OCI-LY7 (cell line): ENCODE results near the gene DISP1. TPM values are rescaled to one million over a fixed set of nuclear protein-coding genes. Genes with fewer than 3 reads are reported as not detected.

Experiments
- BruUV-seq: library from RNA; stranded (reverse); fragments of 400-500 nt; replicated peaks from 2 replicates; lab custom pipeline; 2021; lab: Mats Ljungman, UMichigan
- CTCF ChIA-PET: fragments of 300-600 bp; sonication (Branson Sonifier 250); formaldehyde crosslinking; loops from one replicate; lab custom pipeline; 2022; ENCODE audit warnings: antibody characterized with exemption; ENCODE audit not compliant: unreplicated experiment; lab: Charles Lee
- POLR2A ChIA-PET: fragments of 300-600 bp; sonication (Branson Sonifier 250); formaldehyde crosslinking; loops from one replicate; lab custom pipeline; 2022; ENCODE audit warnings: antibody characterized with exemption; lab: Charles Lee
- DNase-seq: peaks from one replicate; pipeline ENCODE4 v3.0.0-alpha.2; 2015; ENCODE audit warnings: low spot score
- H2AFZ ChIP-seq: fragments of 200-600 bp; sonication (generic), shearing (Covaris generic); 2 replicates; pipeline ENCODE4 v1.6.1; 2014; ENCODE audit warnings: mild to moderate bottlenecking, antibody characterized with exemption, low read length, moderate library complexity
- H3K27ac ChIP-seq: fragments of 200-600 bp; sonication (generic); 2 replicates; pipeline ENCODE4 v1.5.1; 2014; ENCODE audit warnings: mixed run types, low read depth, mild to moderate bottlenecking, moderate library complexity, low read length, inconsistent platforms; ENCODE audit not compliant: poor library complexity, severe bottlenecking
- H3K36me3 ChIP-seq: fragments of 200-600 bp; sonication (generic); 2 replicates; pipeline ENCODE4 v1.6.1; 2014; ENCODE audit warnings: mild to moderate bottlenecking, antibody characterized with exemption, low read length, moderate library complexity, mixed read lengths; ENCODE audit not compliant: insufficient read depth
- H3K4me1 ChIP-seq: fragments of 200-600 bp; sonication (generic); 2 replicates; pipeline ENCODE4 v1.5.1; 2014; ENCODE audit warnings: mild to moderate bottlenecking, low read length; ENCODE audit not compliant: insufficient read depth, poor library complexity, severe bottlenecking
- H3K4me2 ChIP-seq: fragments of 200-600 bp; sonication (generic); 2 replicates; pipeline ENCODE4 v1.6.1; 2014; ENCODE audit warnings: mild to moderate bottlenecking, low read length
- H3K4me3 ChIP-seq: fragments of 200-600 bp; sonication (generic); 2 replicates; pipeline ENCODE4 v1.5.1; 2014; ENCODE audit warnings: mild to moderate bottlenecking, low read depth, low read length; ENCODE audit not compliant: poor library complexity, severe bottlenecking
- H3K79me2 ChIP-seq: fragments of 200-600 bp; sonication (generic); 2 replicates; pipeline ENCODE4 v1.6.1; 2016; ENCODE audit warnings: low read depth, mild to moderate bottlenecking, low read length, moderate library complexity, mixed read lengths; ENCODE audit not compliant: insufficient read depth
- H3K9me2 ChIP-seq: fragments of 200-600 bp; sonication (generic); 2 replicates; pipeline ENCODE4 v1.6.1; 2016; ENCODE audit warnings: mild to moderate bottlenecking, low read length, mixed read lengths; ENCODE audit not compliant: insufficient read depth
- H3K9me3 ChIP-seq: fragments of 200-600 bp; sonication (generic); 2 replicates; pipeline ENCODE4 v1.6.1; 2014; ENCODE audit warnings: mild to moderate bottlenecking, mixed run types, low read length, mixed read lengths
- H4K20me1 ChIP-seq: fragments of 200-600 bp; sonication (generic); 2 replicates; pipeline ENCODE4 v1.6.1; 2014; ENCODE audit warnings: mild to moderate bottlenecking, antibody characterized with exemption, low read length, moderate library complexity, mixed read lengths; ENCODE audit not compliant: insufficient read depth
- CTCF ChIP-seq: fragments of 200-600 bp; sonication (generic); conservative IDR thresholded peaks from 2 replicates; pipeline ENCODE4 v1.5.1; 2014; ENCODE audit warnings: mild to moderate bottlenecking, antibody characterized with exemption, low read length, moderate library complexity, mixed read lengths
- EZH2phosphoT487 ChIP-seq: fragments of 200-600 bp; sonication (generic); IDR thresholded peaks from 2 replicates; pipeline ENCODE4 v1.6.1; 2018; ENCODE audit warnings: low read depth, borderline replicate concordance, mild to moderate bottlenecking, mixed run types, antibody characterized with exemption, low read length, moderate library complexity, mixed read lengths
- intact Hi-C: fragments of 100-400 bp; cut with micrococcal nuclease; formaldehyde crosslinking; loops from one replicate; pipeline ENCODE4 v1.10.0; 2022; ENCODE audit not compliant: unreplicated experiment
- total RNA-seq, 2 experiments: library from RNA; depleted of rRNA in 1 of 2; stranded (reverse); fragments of >200 nt in 1 of 2; shearing (Covaris generic) in 1 of 2; gene quantifications; 2 replicates each; pipeline ENCODE4 v1.2.3, GENCODE V29; 2014 to 2022

Gene DISP1
- total RNA-seq, 2 experiments from 2014 or later: 0.48 to 1.1 TPM

GRCh38 chr1:222790520-222790919 is 24.3 kb upstream of the DISP1 start:
- DNase-seq: no peak
- no peaks in the 10 kb centered on the region for H4K20me1 ChIP-seq
- ChIA-PET CTCF (no interaction called here), POLR2A (no interaction called here)
- H3K9me3 ChIP-seq: no peaks in the 10 kb centered on the region
- no peak overlapping the region for H3K27ac ChIP-seq
- H3K4me2 ChIP-seq: no peak overlapping the region
- intact Hi-C loops: loop anchor here (10.0 kb wide), 1 partner anchor 334 kb away; no protein-coding TSS in a partner anchor
- H2AFZ ChIP-seq: no peak overlapping the region
- H3K9me2 ChIP-seq: no peaks in the 10 kb centered on the region
- H3K36me3 ChIP-seq: no peaks in the 10 kb centered on the region
- TF ChIP-seq EZH2phosphoT487: no peak
- TF ChIP-seq CTCF: no peak
- H3K4me3 ChIP-seq: no peak overlapping the region
- no peaks in the 10 kb centered on the region for H3K79me2 ChIP-seq
- H3K4me1 ChIP-seq: no peaks in the 10 kb centered on the region
- BruUV-seq: no TSS peak

DNA sequence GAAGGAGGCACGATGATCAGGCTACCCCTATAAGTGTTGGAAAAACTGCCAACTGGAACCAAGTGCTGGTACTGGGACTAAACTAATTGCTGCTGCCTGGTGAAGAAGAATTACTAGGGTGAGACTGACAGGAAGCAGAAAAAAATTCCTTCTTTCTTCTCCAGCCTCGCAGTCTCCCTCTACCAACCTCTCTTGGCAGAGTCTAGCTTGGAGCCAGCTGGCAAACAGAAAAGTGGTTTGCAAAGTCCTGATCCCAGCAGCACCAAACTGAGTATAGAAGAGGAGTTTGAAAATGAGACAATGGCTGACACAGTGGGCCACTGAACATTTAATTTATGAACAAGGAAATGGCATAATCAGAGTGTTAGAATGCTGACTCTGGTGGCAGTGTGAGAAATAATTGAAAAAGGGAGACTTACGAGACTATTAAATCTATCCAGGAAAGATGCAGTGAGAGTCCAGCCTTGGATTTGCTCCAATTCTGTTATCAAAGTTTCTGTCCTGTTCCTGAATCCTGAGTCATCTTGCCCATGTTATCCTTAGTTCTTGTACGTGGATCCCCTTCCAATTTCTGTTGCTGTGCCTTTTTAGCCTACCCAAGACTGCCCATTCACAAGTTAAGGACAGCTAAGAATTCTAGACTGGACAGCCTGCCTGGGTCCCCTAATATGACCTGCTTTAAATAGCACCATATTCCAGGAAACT is 23.7 kb upstream of the DISP1 start:
- H3K9me3 ChIP-seq: no peaks in the 10 kb centered on the region
- TF ChIP-seq CTCF (no peak), EZH2phosphoT487 (no peak)
- H3K36me3 ChIP-seq: no peaks in the 10 kb centered on the region
- intact Hi-C loops: loop anchor here (10.0 kb wide), 1 partner anchor 334 kb away; no protein-coding TSS in a partner anchor
- BruUV-seq: no TSS peak
- no peak overlapping the region for H3K27ac ChIP-seq
- CTCF ChIA-PET: no interaction called here
- no peak overlapping the region for H3K4me3 ChIP-seq
- POLR2A ChIA-PET: interaction anchor here (0.6 kb wide), 1 partner anchor 1957 kb away, joined by 3 read pairs; no protein-coding TSS in a partner anchor
- no peak for DNase-seq
- no peaks in the 10 kb centered on the region for H3K9me2 ChIP-seq
- no peak overlapping the region for H3K4me2 ChIP-seq
- H2AFZ ChIP-seq: no peak overlapping the region
- H3K4me1 ChIP-seq: no peaks in the 10 kb centered on the region
- H3K79me2 ChIP-seq: no peaks in the 10 kb centered on the region
- H4K20me1 ChIP-seq: no peaks in the 10 kb centered on the region

DNA sequence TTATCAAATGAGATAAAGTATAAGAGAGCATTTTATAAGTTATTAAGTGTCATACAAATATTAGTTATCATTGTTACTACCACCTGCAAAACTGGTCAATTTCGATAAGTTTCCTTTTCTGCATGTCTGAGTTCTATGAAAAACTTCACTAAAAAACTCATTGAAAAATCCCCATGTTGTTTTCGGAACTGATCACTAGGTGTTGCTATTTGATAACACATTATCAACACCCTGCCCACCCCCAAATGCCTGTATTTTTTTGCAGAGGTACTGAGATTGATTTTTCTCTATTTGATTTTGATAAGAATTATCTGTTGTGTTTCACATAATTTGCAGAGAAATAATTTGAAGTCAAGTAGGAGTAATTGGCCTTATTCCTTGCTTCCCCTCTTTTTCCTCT is 22.1 kb upstream of the DISP1 start:
- no peak overlapping the region for H3K4me2 ChIP-seq
- H3K79me2 ChIP-seq: no peaks in the 10 kb centered on the region

More for the DNA sequence above, 22.1 kb upstream of the DISP1 start:
- Histone ChIP-seq H3K4me1 (no peaks in the 10 kb centered on the region), H3K9me3 (no peaks in the 10 kb centered on the region), H2AFZ (no peak overlapping the region), H3K27ac (no peak overlapping the region), H3K9me2 (no peaks in the 10 kb centered on the region), H3K4me3 (no peak overlapping the region), H4K20me1 (no peaks in the 10 kb centered on the region), H3K36me3 (no peaks in the 10 kb centered on the region)
- intact Hi-C loops: loop anchor here (1.0 to 10.0 kb wide), 2 partner anchors 289 to 332 kb away; no protein-coding TSS in a partner anchor
- peak; percentile 20 for DNase-seq
- ChIA-PET CTCF (no interaction called here), POLR2A (no interaction called here)
- BruUV-seq: no TSS peak
- TF ChIP-seq EZH2phosphoT487 (no peak), CTCF (peak; percentile 79)
